Trophoblast cell (in vitro differentiated cells and primary cell): ENCODE data around the gene RNPC3.
"Not testable (repeated sequence)": the region's sequence is repeated elsewhere in the genome, so short reads cannot be mapped to it uniquely, and the experiment has no call there.

Experiments
- DNase-seq, 2 donors: peaks; one replicate each; pipeline ENCODE4 v3.0.0-alpha.2; 2016
- H2AFZ ChIP-seq: 2 replicates; pipeline ENCODE4 v1.6.1; 2013; ENCODE audit warnings: low read length, moderate library complexity, mild to moderate bottlenecking; ENCODE audit not compliant: insufficient read depth, poor library complexity
- H2AK5ac ChIP-seq: 2 replicates; pipeline ENCODE4 v1.6.1; 2013; ENCODE audit warnings: mild to moderate bottlenecking, low read length
- H2BK120ac ChIP-seq: 2 replicates; pipeline ENCODE4 v1.6.1; 2013; ENCODE audit warnings: low read length, mild to moderate bottlenecking, moderate library complexity; ENCODE audit not compliant: insufficient read depth, poor library complexity
- H2BK12ac ChIP-seq: 2 replicates; pipeline ENCODE4 v1.6.1; 2013; ENCODE audit warnings: mild to moderate bottlenecking, low read length, moderate library complexity
- H2BK5ac ChIP-seq: 2 replicates; pipeline ENCODE4 v1.6.1; 2013; ENCODE audit warnings: low read length, low read depth, moderate library complexity, mild to moderate bottlenecking; ENCODE audit not compliant: poor library complexity
- H3K14ac ChIP-seq: 2 replicates; pipeline ENCODE4 v1.6.1; 2013; ENCODE audit warnings: mild to moderate bottlenecking, low read length
- H3K18ac ChIP-seq: 2 replicates; pipeline ENCODE4 v1.6.1; 2013; ENCODE audit warnings: mild to moderate bottlenecking, low read length
- H3K23ac ChIP-seq: 2 replicates; pipeline ENCODE4 v1.6.1; 2013; ENCODE audit warnings: low read length
- H3K27ac ChIP-seq: 2 replicates; pipeline ENCODE4 v1.5.1; 2013; ENCODE audit warnings: low read depth, mild to moderate bottlenecking, inconsistent platforms, low read length, moderate library complexity
- H3K27me3 ChIP-seq: 2 replicates; pipeline ENCODE4 v1.6.1; 2013; ENCODE audit warnings: inconsistent platforms, mild to moderate bottlenecking, low read length, moderate library complexity; ENCODE audit not compliant: insufficient read depth
- H3K36me3 ChIP-seq, 2 experiments: 1 replicate in 1 of 2; 2 replicates in 1 of 2; pipeline ENCODE4 v1.6.1; 2013; ENCODE audit warnings: low read length in 2 of 2, mild to moderate bottlenecking in 2 of 2, moderate library complexity in 1 of 2; ENCODE audit not compliant: insufficient read depth in 2 of 2, control insufficient read depth in 1 of 2
- H3K4ac ChIP-seq: 2 replicates; pipeline ENCODE4 v1.6.1; 2013; ENCODE audit warnings: low read depth, mild to moderate bottlenecking, low read length, moderate library complexity
- H3K4me1 ChIP-seq, 2 experiments: 1 replicate in 1 of 2; 2 replicates in 1 of 2; pipeline ENCODE4 v1.6.1; 2013; ENCODE audit warnings: low read length in 2 of 2, mild to moderate bottlenecking in 2 of 2, moderate library complexity in 1 of 2; ENCODE audit not compliant: insufficient read depth in 2 of 2, control insufficient read depth in 1 of 2
- H3K4me2 ChIP-seq: 2 replicates; pipeline ENCODE4 v1.6.1; 2013; ENCODE audit warnings: inconsistent platforms, mild to moderate bottlenecking, low read length, moderate library complexity
- H3K4me3 ChIP-seq: 2 replicates; pipeline ENCODE4 v1.5.1; 2013; ENCODE audit warnings: mild to moderate bottlenecking, low read depth, low read length, inconsistent platforms
- H3K79me1 ChIP-seq: one replicate; pipeline ENCODE4 v1.6.1; 2013; ENCODE audit warnings: low read length
- H3K79me2 ChIP-seq: 2 replicates; pipeline ENCODE4 v1.6.1; 2013; ENCODE audit warnings: low read length, mild to moderate bottlenecking; ENCODE audit not compliant: control insufficient read depth, insufficient read depth, poor library complexity
- H3K9ac ChIP-seq: 2 replicates; pipeline ENCODE4 v1.6.1; 2013; ENCODE audit warnings: mild to moderate bottlenecking, low read length
- H3K9me3 ChIP-seq: 2 replicates; pipeline ENCODE4 v1.6.1; 2013; ENCODE audit warnings: low read depth, mild to moderate bottlenecking, control low read depth, inconsistent platforms, low read length; ENCODE audit not compliant: insufficient read depth
- H4K12ac ChIP-seq: 2 replicates; pipeline ENCODE4 v1.6.1; 2013; ENCODE audit warnings: low read depth, mild to moderate bottlenecking, low read length, moderate library complexity
- H4K8ac ChIP-seq: 2 replicates; pipeline ENCODE4 v1.6.1; 2013; ENCODE audit warnings: low read depth, mild to moderate bottlenecking, low read length, moderate library complexity
- H4K91ac ChIP-seq: one replicate; pipeline ENCODE4 v1.6.1; 2013; ENCODE audit warnings: low read depth, mild to moderate bottlenecking, low read length, moderate library complexity
- WGBS: extraction: QIAGEN DNeasy Blood & Tissue Kit; methylation state at CpG from one replicate; pipeline ENCODE4 v1.1.7; 2013; ENCODE audit warnings: missing lambda C conversion rate; ENCODE audit not compliant: insufficient read length, insufficient coverage; ENCODE audit errors: extremely low coverage; 5-methylcytosine and 5-hydroxymethylcytosine counted together

RNPC3 gene

DNA sequence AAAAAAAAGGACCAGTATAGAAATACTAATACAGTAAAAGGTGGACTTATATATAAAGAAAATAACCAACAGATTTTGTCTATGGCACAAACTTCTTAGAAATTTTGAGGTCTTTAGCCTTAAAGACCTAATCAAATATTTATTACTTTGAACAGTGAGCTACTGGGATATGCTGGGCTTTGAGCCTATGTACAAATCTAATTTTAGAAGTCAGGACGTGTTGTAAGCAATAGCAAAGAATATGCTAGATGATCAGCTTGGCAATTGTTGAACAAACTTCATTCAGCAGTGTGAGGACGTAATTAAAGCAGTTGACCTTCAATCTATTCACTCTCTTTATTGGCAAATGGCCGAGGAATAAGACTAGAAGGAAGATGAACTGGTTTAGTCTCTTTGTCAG is 77.2 kb downstream of the RNPC3 start:
- not testable (repeated sequence) for H3K4me3 ChIP-seq, H2BK12ac ChIP-seq, H3K4me2 ChIP-seq, H4K12ac ChIP-seq, H3K4me1 ChIP-seq, H3K9ac ChIP-seq, H3K79me1 ChIP-seq, H3K36me3 ChIP-seq, DNase-seq, H4K8ac ChIP-seq, H2BK120ac ChIP-seq, H3K27me3 ChIP-seq, H3K27ac ChIP-seq, H2AFZ ChIP-seq, H3K79me2 ChIP-seq, H2AK5ac ChIP-seq, H3K23ac ChIP-seq, H3K14ac ChIP-seq, H3K4ac ChIP-seq, H3K9me3 ChIP-seq, H2BK5ac ChIP-seq, H3K18ac ChIP-seq, H4K91ac ChIP-seq
- WGBS = no CpG with 5 or more reads among the region's 3 CpGs
